Measurements from ENCODE around the gene ADGRF4. TPM values are rescaled to one million over a fixed set of nuclear protein-coding genes. Genes with fewer than 3 reads are reported as not detected.

Gene ADGRF4
- polyA plus RNA-seq, 1 donor (not counting 4 experiments of a cell fraction or from before 2014, with no cell fraction given), result 30.2 TPM

DNA sequence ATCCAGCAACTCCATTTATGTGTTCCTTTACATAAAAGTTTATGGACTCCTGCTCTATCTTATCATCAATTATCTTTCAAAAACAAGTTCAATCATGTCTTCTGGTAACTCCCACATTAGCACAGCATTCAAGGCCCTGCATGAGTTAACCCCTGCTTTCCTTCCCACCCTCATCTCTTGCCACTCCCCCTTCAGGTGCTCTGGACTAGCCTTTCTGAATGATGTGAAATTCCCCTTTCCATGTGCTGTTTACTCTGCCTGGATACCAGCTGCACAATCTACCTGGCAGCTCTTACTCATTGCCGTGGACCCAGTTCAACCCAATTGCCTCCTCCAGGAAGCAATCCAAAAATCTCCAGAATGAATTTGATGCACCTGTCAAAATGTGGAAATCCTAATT is 11.9 kb downstream of the ADGRF4 start:
- no peak overlapping the region for H3K4me3 ChIP-seq (ENCODE audit: control insufficient read depth in 2 of 3, extremely low read depth in 1 of 3, insufficient read depth in 2 of 3, low read depth in 1 of 3, low read length in 3 of 3)
- H3K27me3 ChIP-seq (ENCODE audit: control insufficient read depth, extremely low read depth, insufficient read depth, low read length), result no peaks in the 10 kb centered on the region
- no peaks in the 10 kb centered on the region for H4K20me1 ChIP-seq (ENCODE audit: control insufficient read depth, extremely low read depth, insufficient read depth, low read length)
- peaks cover 4 to 25% of the 10 kb centered on the region in 2 experiments for H3K36me3 ChIP-seq (ENCODE audit: control insufficient read depth in 2 of 2, extremely low read depth in 1 of 2, insufficient read depth in 2 of 2, low read length in 2 of 2)
- TF ChIP-seq EZH2 (IDR thresholded peaks at IDR 0.05; ENCODE audit: low read length), result no peak
- TF ChIP-seq, protein P1, sequence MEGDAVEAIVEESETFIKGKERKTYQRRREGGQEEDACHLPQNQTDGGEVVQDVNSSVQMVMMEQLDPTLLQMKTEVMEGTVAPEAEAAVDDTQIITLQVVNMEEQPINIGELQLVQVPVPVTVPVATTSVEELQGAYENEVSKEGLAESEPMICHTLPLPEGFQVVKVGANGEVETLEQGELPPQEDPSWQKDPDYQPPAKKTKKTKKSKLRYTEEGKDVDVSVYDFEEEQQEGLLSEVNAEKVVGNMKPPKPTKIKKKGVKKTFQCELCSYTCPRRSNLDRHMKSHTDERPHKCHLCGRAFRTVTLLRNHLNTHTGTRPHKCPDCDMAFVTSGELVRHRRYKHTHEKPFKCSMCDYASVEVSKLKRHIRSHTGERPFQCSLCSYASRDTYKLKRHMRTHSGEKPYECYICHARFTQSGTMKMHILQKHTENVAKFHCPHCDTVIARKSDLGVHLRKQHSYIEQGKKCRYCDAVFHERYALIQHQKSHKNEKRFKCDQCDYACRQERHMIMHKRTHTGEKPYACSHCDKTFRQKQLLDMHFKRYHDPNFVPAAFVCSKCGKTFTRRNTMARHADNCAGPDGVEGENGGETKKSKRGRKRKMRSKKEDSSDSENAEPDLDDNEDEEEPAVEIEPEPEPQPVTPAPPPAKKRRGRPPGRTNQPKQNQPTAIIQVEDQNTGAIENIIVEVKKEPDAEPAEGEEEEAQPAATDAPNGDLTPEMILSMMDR (optimal IDR thresholded peaks at IDR 0.05 in 1 of 3, IDR thresholded peaks at IDR 0.05 in 1 of 3, conservative IDR thresholded peaks at IDR 0.05 in 1 of 3; ENCODE audit: extremely low read depth in 1 of 3, insufficient read depth in 2 of 3, low read length in 3 of 3), result no peak
- peak; percentile 20 for FAIRE-seq
- H3K9me1 ChIP-seq (ENCODE audit: control insufficient read depth, extremely low read depth, insufficient read depth, low read length), result no peaks in the 10 kb centered on the region
- H3K4me2 ChIP-seq (ENCODE audit: control insufficient read depth, extremely low read depth, insufficient read depth, low read depth, low read length), result peak overlapping the region; percentile 13
- H3K4me1 ChIP-seq (ENCODE audit: control insufficient read depth, extremely low read depth, insufficient read depth, low read length), result peaks cover 4% of the 10 kb centered on the region
- no peaks in the 10 kb centered on the region for H3K9me3 ChIP-seq (ENCODE audit: control insufficient read depth, low read depth, low read length)
- DNase-seq (ENCODE audit: low read depth, low spot score), result no peak
- H3K27ac ChIP-seq (ENCODE audit: control insufficient read depth, insufficient read depth, low read length), result no peak overlapping the region
- dilution Hi-C loops (cut with MboI; ENCODE audit: extremely low pct_ligation_motif_present, low sequenced_read_pairs), result no loop called here
- no peak overlapping the region for H2AFZ ChIP-seq (ENCODE audit: control insufficient read depth, low read length)
- no peak overlapping the region for H3K9ac ChIP-seq (ENCODE audit: control insufficient read depth, extremely low read depth, insufficient read depth, low read length)
- H3K79me2 ChIP-seq (ENCODE audit: control insufficient read depth, insufficient read depth, low read length), result no peaks in the 10 kb centered on the region

DNA sequence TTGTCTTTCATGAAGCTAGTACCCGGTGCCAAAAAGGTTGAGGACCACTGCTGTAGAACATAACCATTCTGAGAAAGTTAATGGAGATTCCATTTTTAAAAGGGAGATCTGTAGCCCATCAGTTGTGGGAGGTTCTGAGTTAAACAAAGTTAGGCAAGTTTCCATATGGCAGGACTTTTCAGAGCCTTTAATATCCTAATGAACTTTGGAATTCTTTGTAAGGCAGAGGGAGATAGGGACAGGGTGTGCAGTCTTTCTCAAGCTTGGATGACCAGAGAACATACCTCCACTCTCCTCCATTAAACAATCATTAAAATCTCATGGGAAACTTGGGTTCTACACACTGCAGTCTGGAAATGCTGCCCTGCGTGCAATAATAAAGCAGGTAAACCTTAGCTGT is 14.8 kb downstream of the ADGRF4 start:
- dilution Hi-C loops (cut with MboI; ENCODE audit: extremely low pct_ligation_motif_present, low sequenced_read_pairs), result no loop called here
- Histone ChIP-seq H3K4me2 (ENCODE audit: control insufficient read depth, extremely low read depth, insufficient read depth, low read depth, low read length) (no peak overlapping the region), H2AFZ (ENCODE audit: control insufficient read depth, low read length) (no peak overlapping the region), H3K36me3 (ENCODE audit: control insufficient read depth in 2 of 2, extremely low read depth in 1 of 2, insufficient read depth in 2 of 2, low read length in 2 of 2) (peaks cover 4 to 21% of the 10 kb centered on the region in 2 experiments), H3K9ac (ENCODE audit: control insufficient read depth, extremely low read depth, insufficient read depth, low read length) (no peak overlapping the region), H3K79me2 (ENCODE audit: control insufficient read depth, insufficient read depth, low read length) (no peaks in the 10 kb centered on the region), H3K27ac (ENCODE audit: control insufficient read depth, insufficient read depth, low read length) (no peak overlapping the region), H4K20me1 (ENCODE audit: control insufficient read depth, extremely low read depth, insufficient read depth, low read length) (no peaks in the 10 kb centered on the region), H3K4me3 (ENCODE audit: control insufficient read depth in 2 of 3, extremely low read depth in 1 of 3, insufficient read depth in 2 of 3, low read depth in 1 of 3, low read length in 3 of 3) (no peak overlapping the region), H3K4me1 (ENCODE audit: control insufficient read depth, extremely low read depth, insufficient read depth, low read length) (peaks cover 4% of the 10 kb centered on the region), H3K27me3 (ENCODE audit: control insufficient read depth, extremely low read depth, insufficient read depth, low read length) (no peaks in the 10 kb centered on the region), H3K9me3 (ENCODE audit: control insufficient read depth, low read depth, low read length) (no peaks in the 10 kb centered on the region), H3K9me1 (ENCODE audit: control insufficient read depth, extremely low read depth, insufficient read depth, low read length) (no peaks in the 10 kb centered on the region)
- TF ChIP-seq, protein P1 (optimal IDR thresholded peaks at IDR 0.05 in 1 of 3, IDR thresholded peaks at IDR 0.05 in 1 of 3, conservative IDR thresholded peaks at IDR 0.05 in 1 of 3; ENCODE audit: extremely low read depth in 1 of 3, insufficient read depth in 2 of 3, low read length in 3 of 3), result no peak
- no peak for TF ChIP-seq EZH2 (IDR thresholded peaks at IDR 0.05; ENCODE audit: low read length)
- FAIRE-seq (no peak), DNase-seq (ENCODE audit: low read depth, low spot score) (no peak)
